ENCODE measurements around the gene SHCBP1. TPM values are rescaled to one million over a fixed set of nuclear protein-coding genes. Genes with fewer than 3 reads are reported as not detected.
"Not testable (repeated sequence)": the region's sequence is repeated elsewhere in the genome, so short reads cannot be mapped to it uniquely, and the experiment has no call there.

The SHCBP1 gene
- total RNA-seq, 1 experiment from 2014 or later: 54.8 TPM

DNA sequence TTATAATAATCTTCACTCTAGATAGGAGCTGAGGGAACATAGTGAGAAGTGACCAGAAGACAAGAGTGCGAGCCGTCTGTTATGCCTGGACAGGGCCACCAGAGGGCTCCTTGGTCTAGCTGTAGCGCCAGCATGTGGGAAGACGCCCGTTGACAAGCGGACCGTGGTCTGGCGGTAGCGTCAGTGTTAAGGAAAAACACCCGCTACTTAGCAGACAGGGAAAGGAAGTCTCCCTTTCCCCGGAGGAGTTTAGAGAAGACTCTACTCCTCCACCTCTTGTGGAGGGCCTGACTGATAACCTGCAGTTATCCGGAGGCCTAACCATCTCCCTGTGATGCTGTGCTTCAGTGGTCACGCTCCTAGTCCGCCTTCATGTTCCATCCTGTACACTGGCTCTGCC is 66.7 kb downstream of the SHCBP1 start:
- H3K4me3 Mint-ChIP-seq (ENCODE audit: low read depth, unreplicated experiment); H3K36me3 Mint-ChIP-seq (ENCODE audit: insufficient read depth, unreplicated experiment); BruUV-seq (replicated peaks); H3K27ac Mint-ChIP-seq (ENCODE audit: unreplicated experiment); H3K4me1 Mint-ChIP-seq (ENCODE audit: low read depth, unreplicated experiment); H3K9me3 Mint-ChIP-seq (ENCODE audit: low read depth, unreplicated experiment): not testable (repeated sequence)
- peak; percentile 81 for TF ChIP-seq CTCF (IDR thresholded peaks at IDR 0.05; ENCODE audit: unreplicated experiment)
- peaks cover 16% of the 10 kb centered on the region for H3K27me3 Mint-ChIP-seq (ENCODE audit: unreplicated experiment)
- DNase-seq: peak; percentile 81
- CTCF ChIA-PET: interaction anchor here (0.7 kb wide), 1 partner anchor 52 kb away, joined by 6 read pairs; no protein-coding TSS in a partner anchor
- intact Hi-C loops (cut with micrococcal nuclease; ENCODE audit: unreplicated experiment): loop anchor here (1.0 kb wide), 1 partner anchor 53 kb away; no protein-coding TSS in a partner anchor

GRCh38 chr16:46549477-46549876 is 71.7 kb downstream of the SHCBP1 start:
- H3K9me3 Mint-ChIP-seq (ENCODE audit: low read depth, unreplicated experiment): no peaks in the 10 kb centered on the region
- CTCF ChIA-PET: no interaction called here
- H3K4me1 Mint-ChIP-seq (ENCODE audit: low read depth, unreplicated experiment): no peaks in the 10 kb centered on the region
- no peak for DNase-seq
- peaks cover 31% of the 10 kb centered on the region for H3K27me3 Mint-ChIP-seq (ENCODE audit: unreplicated experiment)
- TF ChIP-seq CTCF (IDR thresholded peaks at IDR 0.05; ENCODE audit: unreplicated experiment): no peak
- no peak overlapping the region for H3K27ac Mint-ChIP-seq (ENCODE audit: unreplicated experiment)
- H3K36me3 Mint-ChIP-seq (ENCODE audit: insufficient read depth, unreplicated experiment): no peaks in the 10 kb centered on the region
- intact Hi-C loops (cut with micrococcal nuclease; ENCODE audit: unreplicated experiment): no loop called here
- no TSS peak for BruUV-seq (replicated peaks)
- H3K4me3 Mint-ChIP-seq (ENCODE audit: low read depth, unreplicated experiment): no peak overlapping the region

Other genes with a start within 250 kb of the SHCBP1 start
- 168 and 181 TPM in 2 replicates for gene VPS35, start 67.8 kb upstream of the SHCBP1 start, total RNA-seq (2022)
- 64.9 and 68.3 TPM in 2 replicates for gene ORC6, start 68.3 kb upstream of the SHCBP1 start, total RNA-seq (2022)
- 0.80 and 1.4 TPM in 2 replicates for gene MYLK3, start 127.0 kb upstream of the SHCBP1 start, total RNA-seq (2022)
- 11.6 and 11.7 TPM in 2 replicates for gene C16orf87, start 209.8 kb upstream of the SHCBP1 start, total RNA-seq (2022)

Data from Calu3 (cell line).